AG09319 (cell line): ENCODE data around the gene PRICKLE1.

Experiments
- DNase-seq: peaks from one replicate; pipeline ENCODE4 v3.0.0-alpha.2; 2010; ENCODE audit warnings: low read depth; ENCODE audit errors: extremely low read depth
- CTCF ChIP-seq: IDR thresholded peaks from 2 replicates; pipeline ENCODE4 v1.5.1; 2011; ENCODE audit warnings: low read depth, mild to moderate bottlenecking, inconsistent platforms, low read length, moderate library complexity

The PRICKLE1 gene

GRCh38 chr12:42473130-42473529 is 116.4 kb downstream of the PRICKLE1 start:
- DNase-seq: no peak
- no peak for TF ChIP-seq CTCF

GRCh38 chr12:42472376-42472775 is 117.2 kb downstream of the PRICKLE1 start:
- no peak for TF ChIP-seq CTCF
- DNase-seq: no peak

GRCh38 chr12:42469355-42470175 is 120.0 kb downstream of the PRICKLE1 start:
- TF ChIP-seq CTCF: no peak
- no peak for DNase-seq

- DNase-seq: no peak
- TF ChIP-seq CTCF: no peak
Measured at GRCh38 chr12:42468921-42469320, 120.6 kb downstream of the PRICKLE1 start.

GRCh38 chr12:42468341-42468821 is 121.2 kb downstream of the PRICKLE1 start:
- TF ChIP-seq CTCF: no peak
- DNase-seq: no peak

GRCh38 chr12:42463671-42464070 is 125.9 kb downstream of the PRICKLE1 start:
- DNase-seq: no peak
- no peak for TF ChIP-seq CTCF

- TF ChIP-seq CTCF: no peak
Measured at GRCh38 chr12:42462486-42462885, 127.1 kb downstream of the PRICKLE1 start.

More at GRCh38 chr12:42462486-42462885, 127.1 kb downstream of the PRICKLE1 start:
- no peak for DNase-seq
